HepG2 (cell line): ENCODE data around the gene SNX21. TPM values are rescaled to one million over a fixed set of nuclear protein-coding genes. Genes with fewer than 3 reads are reported as not detected.

Experiments used
- AHDC1 ChIP-seq: sonication (generic); formaldehyde crosslinking; IDR thresholded peaks from 2 replicates; pipeline ENCODE4 v1.5.1; 2020; ENCODE audit warnings: mild to moderate bottlenecking, missing genetic modification reagents, borderline replicate concordance
- HIC2 ChIP-seq: sonication (generic); formaldehyde crosslinking; IDR thresholded peaks from 2 replicates; pipeline ENCODE4 v1.9.0; 2022; ENCODE audit warnings: low read depth, missing genetic modification reagents
- HNF4G ChIP-seq, 2 experiments: sonication (generic) in 1 of 2; formaldehyde crosslinking in 1 of 2; IDR thresholded peaks; 2 replicates each; pipeline versions ENCODE4 v1.4.0 to v1.6.1; 2011 to 2020; ENCODE audit warnings: borderline replicate concordance in 2 of 2, low read depth in 2 of 2, mild to moderate bottlenecking in 2 of 2, low read length in 1 of 2, missing genetic modification reagents in 1 of 2, moderate library complexity in 1 of 2
- HOXD1 ChIP-seq: sonication (generic); formaldehyde crosslinking; IDR thresholded peaks from 2 replicates; pipeline ENCODE4 v1.5.0; 2020; ENCODE audit warnings: missing genetic modification reagents
- MTA1 ChIP-seq: sonication (generic); formaldehyde crosslinking; IDR thresholded peaks from 2 replicates; pipeline ENCODE4 v1.4.0; 2020; ENCODE audit warnings: missing genetic modification reagents, mild to moderate bottlenecking, borderline replicate concordance
- MTF2 ChIP-seq: sonication (generic); formaldehyde crosslinking; IDR thresholded peaks from 2 replicates; pipeline ENCODE4 v1.5.0; 2020; ENCODE audit warnings: missing genetic modification reagents, borderline replicate concordance
- PAF1 ChIP-seq: IDR thresholded peaks from 2 replicates; pipeline ENCODE4 v1.6.1; 2016; ENCODE audit warnings: missing genetic modification reagents, missing compliant biosample characterization
- PHF5A ChIP-seq: IDR thresholded peaks from one replicate; pipeline ENCODE4 v1.6.1; 2018; ENCODE audit warnings: low read depth, missing genetic modification reagents; ENCODE audit not compliant: unreplicated experiment
- SNAPC5 ChIP-seq: sonication (generic); formaldehyde crosslinking; IDR thresholded peaks from 2 replicates; pipeline ENCODE4 v1.8.1; 2023; ENCODE audit warnings: mild to moderate bottlenecking, missing genetic modification reagents, borderline replicate concordance
- ZFP41 ChIP-seq: sonication (generic); formaldehyde crosslinking; IDR thresholded peaks from 2 replicates; pipeline ENCODE4 v1.4.0; 2020; ENCODE audit warnings: mild to moderate bottlenecking, missing genetic modification reagents, borderline replicate concordance
- ZKSCAN1 ChIP-seq: fragments of 150-350 bp; IDR thresholded peaks from 2 replicates; pipeline ENCODE4 v1.6.1; 2014; ENCODE audit warnings: low read length
- ZKSCAN8 ChIP-seq: IDR thresholded peaks from 2 replicates; pipeline ENCODE4 v1.6.1; 2016; ENCODE audit warnings: borderline replicate concordance, missing genetic modification reagents, missing compliant biosample characterization
- ZNF207 ChIP-seq: fragments of 450-650 bp; IDR thresholded peaks from 2 replicates; pipeline ENCODE4 v1.6.1; 2016; ENCODE audit warnings: antibody characterized with exemption, borderline replicate concordance
- ZNF264 ChIP-seq: sonication (generic); formaldehyde crosslinking; IDR thresholded peaks from 2 replicates; pipeline ENCODE4 v1.4.0; 2020; ENCODE audit warnings: missing genetic modification reagents
- ZNF34 ChIP-seq: sonication (generic); formaldehyde crosslinking; IDR thresholded peaks from 2 replicates; pipeline ENCODE4 v1.4.0; 2020; ENCODE audit warnings: mild to moderate bottlenecking, missing genetic modification reagents, borderline replicate concordance
- ZNF496 ChIP-seq: sonication (generic); formaldehyde crosslinking; IDR thresholded peaks from 2 replicates; pipeline ENCODE4 v1.8.1; 2023; ENCODE audit warnings: mild to moderate bottlenecking, moderate library complexity, missing genetic modification reagents; ENCODE audit not compliant: insufficient replicate concordance
- ZNF776 ChIP-seq: sonication (generic); formaldehyde crosslinking; IDR thresholded peaks from 2 replicates; pipeline ENCODE4 v1.4.0; 2020; ENCODE audit warnings: mild to moderate bottlenecking, missing genetic modification reagents
- ZSCAN9 ChIP-seq: IDR thresholded peaks from 2 replicates; pipeline ENCODE4 v1.6.1; 2016; ENCODE audit warnings: borderline replicate concordance
- polyA plus RNA-seq, 8 experiments: library from polyadenylated mRNA; depleted of rRNA in 3 of 8; stranded (reverse) in 7 of 8; unstranded in 1 of 8; fragments of >200 nt; fragmentation: Illumina TruSeq in 4 of 8; extraction: Trizol in 4 of 8; gene quantifications; 2 replicates each; pipeline versions ENCODE4 v1.2.1 to v1.2.3, GENCODE V29; 2011 to 2016; ENCODE audit warnings: low read depth in 4 of 8, missing spikeins in 1 of 8, mixed read lengths in 1 of 8; ENCODE audit not compliant: insufficient read depth in 1 of 8
- total RNA-seq, 5 experiments: library from RNA; depleted of rRNA; stranded (reverse); fragments of >200 nt; fragmentation: Illumina TruSeq; extraction: Trizol; gene quantifications; 2 replicates each; pipeline ENCODE4 v1.2.3, GENCODE V29; 2016; ENCODE audit warnings: low read depth in 1 of 5

The SNX21 gene
- total and polyA plus RNA-seq, 2 of the 13 experiments (the other 11 are each of a cell fraction or from before 2014, with no cell fraction given): 7.7 to 12.8 TPM

- TF ChIP-seq ZFP41 (CRISPR knock-in tag) (no peak), ZKSCAN1 (0 out of 2 replicates have a peak, but pooled peaks have one; percentile 18), ZNF34 (CRISPR knock-in tag) (no peak), ZNF264 (peak; percentile 84), MTA1 (no peak), ZKSCAN8 (CRISPR knock-in tag) (peak; percentile 76; the same call in 1 of the 2 replicates), ZNF207 (no peak), ZSCAN9 (CRISPR knock-in tag) (peak; percentile 89), MTF2 (no peak), HNF4G (IDR thresholded peaks at IDR 0.05; ENCODE audit: borderline replicate concordance, low read depth, low read length) (peak; percentile 63), HNF4G (CRISPR knock-in tag; IDR thresholded peaks at IDR 0.05; ENCODE audit: borderline replicate concordance, low read depth) (peak; percentile 78), PHF5A (CRISPR knock-in tag) (no peak), HIC2 (CRISPR knock-in tag) (no peak; the same call in 1 of the 2 replicates), PAF1 (CRISPR knock-in tag) (no peak), ZNF776 (CRISPR knock-in tag) (peak; percentile 70; the same call in 1 of the 2 replicates), AHDC1 (CRISPR knock-in tag) (no peak), ZNF496 (CRISPR knock-in tag) (no peak), HOXD1 (peak; percentile 72), SNAPC5 (CRISPR knock-in tag) (no peak; the same call in 1 of the 2 replicates)
Measured at GRCh38 chr20:45857114-45857881, 23.7 kb downstream of the SNX21 start, which contains the start of the genes ACOT8 and ZSWIM3 (continued).
